Karpas-422 (cell line): ENCODE measurements around the gene ATXN1. TPM values are rescaled to one million over a fixed set of nuclear protein-coding genes. Genes with fewer than 3 reads are reported as not detected.

Experiments used
- DNase-seq: peaks from one replicate; pipeline ENCODE4 v3.0.0-alpha.2; 2015
- H2AFZ ChIP-seq: fragments of 200-600 bp; sonication (generic); 2 replicates; pipeline ENCODE4 v1.6.1; 2014; ENCODE audit warnings: antibody characterized with exemption, low read length, mixed read lengths
- H3K27ac ChIP-seq: fragments of 200-600 bp; sonication (generic); 2 replicates; pipeline ENCODE4 v1.5.1; 2014; ENCODE audit warnings: mild to moderate bottlenecking, low read length, moderate library complexity
- H3K27me3 ChIP-seq: fragments of 200-600 bp; sonication (generic); 2 replicates; pipeline ENCODE4 v1.6.1; 2014; ENCODE audit warnings: low read length, mixed read lengths
- H3K36me3 ChIP-seq: fragments of 200-600 bp; sonication (generic); 2 replicates; pipeline ENCODE4 v1.6.1; 2014; ENCODE audit warnings: low read length, mixed read lengths; ENCODE audit not compliant: insufficient read depth
- H3K4me1 ChIP-seq: fragments of 200-600 bp; sonication (generic); 2 replicates; pipeline ENCODE4 v1.6.1; 2014; ENCODE audit warnings: mild to moderate bottlenecking, low read length, mixed read lengths
- H3K4me2 ChIP-seq: fragments of 200-600 bp; sonication (generic); 2 replicates; pipeline ENCODE4 v1.6.1; 2014; ENCODE audit warnings: low read length, low read depth, mild to moderate bottlenecking; ENCODE audit not compliant: poor library complexity, severe bottlenecking
- H3K4me3 ChIP-seq: fragments of 200-600 bp; sonication (generic); 2 replicates; pipeline ENCODE4 v1.5.1; 2014; ENCODE audit warnings: mild to moderate bottlenecking, antibody characterized with exemption, low read length, mixed read lengths
- H3K79me2 ChIP-seq: fragments of 200-600 bp; sonication (generic); 2 replicates; pipeline ENCODE4 v1.6.1; 2014; ENCODE audit warnings: mild to moderate bottlenecking, low read length, mixed read lengths
- H3K9ac ChIP-seq: fragments of 200-600 bp; sonication (generic); 2 replicates; pipeline ENCODE4 v1.6.0; 2014; ENCODE audit warnings: low read length
- H3K9me2 ChIP-seq: fragments of 200-600 bp; sonication (generic), shearing (Covaris generic); replicated peaks from 2 replicates; pipeline ENCODE4 v1.6.0; 2014; ENCODE audit warnings: mild to moderate bottlenecking, low read length, moderate library complexity; ENCODE audit not compliant: insufficient read depth
- H3K9me3 ChIP-seq: fragments of 300-700, 200-600 bp; sonication (generic); 2 replicates; pipeline ENCODE4 v1.6.1; 2014; ENCODE audit warnings: low read length, mixed read lengths
- H4K20me1 ChIP-seq: fragments of 200-600 bp; sonication (generic); 2 replicates; pipeline ENCODE4 v1.6.1; 2014; ENCODE audit warnings: mild to moderate bottlenecking, antibody characterized with exemption, low read length, low read depth; ENCODE audit not compliant: insufficient read depth
- total RNA-seq: library from RNA; depleted of rRNA; stranded (reverse); fragments of >200 nt; shearing (Covaris generic); gene quantifications from 2 replicates; pipeline ENCODE4 v1.2.3, GENCODE V29; 2014; ENCODE audit warnings: low replicate concordance

The ATXN1 gene
- total RNA-seq, 1 experiment from 2014 or later, result 0.37 TPM

- no peak overlapping the region for H3K4me2 ChIP-seq
These were observed 23.3 kb downstream of the ATXN1 start for GRCh38 chr6:16737925-16738324.

GRCh38 chr6:16736856-16737775, 24.1 kb downstream of the ATXN1 start:
- Histone ChIP-seq H3K27ac (no peak overlapping the region), H2AFZ (no peak overlapping the region), H3K4me2 (no peak overlapping the region), H4K20me1 (no peaks in the 10 kb centered on the region), H3K27me3 (no peaks in the 10 kb centered on the region), H3K9me3 (no peaks in the 10 kb centered on the region), H3K36me3 (no peaks in the 10 kb centered on the region), H3K9me2 (no peaks in the 10 kb centered on the region), H3K4me1 (no peaks in the 10 kb centered on the region), H3K9ac (no peak overlapping the region), H3K4me3 (no peak overlapping the region), H3K79me2 (no peaks in the 10 kb centered on the region)
- no peak for DNase-seq

More at GRCh38 chr6:16737925-16738324, 23.3 kb downstream of the ATXN1 start:
- H3K4me3 ChIP-seq, result no peak overlapping the region
- no peak overlapping the region for H3K27ac ChIP-seq
- H3K9me2 ChIP-seq, result no peaks in the 10 kb centered on the region
- no peaks in the 10 kb centered on the region for H3K9me3 ChIP-seq
- H3K27me3 ChIP-seq, result no peaks in the 10 kb centered on the region
- H3K79me2 ChIP-seq, result no peaks in the 10 kb centered on the region
- DNase-seq, result no peak
- H3K4me1 ChIP-seq, result no peaks in the 10 kb centered on the region
- no peak overlapping the region for H2AFZ ChIP-seq
- H3K36me3 ChIP-seq, result no peaks in the 10 kb centered on the region
- no peak overlapping the region for H3K9ac ChIP-seq
- no peaks in the 10 kb centered on the region for H4K20me1 ChIP-seq

GRCh38 chr6:16735014-16735413, 26.2 kb downstream of the ATXN1 start:
- Histone ChIP-seq H3K9me3 (no peaks in the 10 kb centered on the region), H3K27ac (no peak overlapping the region), H3K9me2 (no peaks in the 10 kb centered on the region), H3K79me2 (no peaks in the 10 kb centered on the region), H3K4me1 (no peaks in the 10 kb centered on the region), H4K20me1 (no peaks in the 10 kb centered on the region), H3K36me3 (no peaks in the 10 kb centered on the region), H3K9ac (no peak overlapping the region), H3K27me3 (no peaks in the 10 kb centered on the region), H2AFZ (no peak overlapping the region), H3K4me3 (no peak overlapping the region), H3K4me2 (no peak overlapping the region)
- DNase-seq, result no peak

- H3K9me2 ChIP-seq, result no peaks in the 10 kb centered on the region
- H3K79me2 ChIP-seq, result no peaks in the 10 kb centered on the region
- H3K4me2 ChIP-seq, result no peak overlapping the region
- no peaks in the 10 kb centered on the region for H3K27me3 ChIP-seq
- no peaks in the 10 kb centered on the region for H3K4me1 ChIP-seq
- H2AFZ ChIP-seq, result no peak overlapping the region
- H4K20me1 ChIP-seq, result no peaks in the 10 kb centered on the region
- H3K9me3 ChIP-seq, result no peaks in the 10 kb centered on the region
- no peak overlapping the region for H3K27ac ChIP-seq
- H3K9ac ChIP-seq, result no peak overlapping the region
- DNase-seq, result no peak
- H3K36me3 ChIP-seq, result no peaks in the 10 kb centered on the region
- H3K4me3 ChIP-seq, result no peak overlapping the region
These were observed 28.2 kb downstream of the ATXN1 start for GRCh38 chr6:16733085-16733484.

- H3K27ac ChIP-seq, result no peak overlapping the region
- H2AFZ ChIP-seq, result no peak overlapping the region
- DNase-seq, result no peak
- no peaks in the 10 kb centered on the region for H3K4me1 ChIP-seq
- H3K36me3 ChIP-seq, result no peaks in the 10 kb centered on the region
- no peak overlapping the region for H3K4me3 ChIP-seq
- no peak overlapping the region for H3K9ac ChIP-seq
- H3K9me2 ChIP-seq, result no peaks in the 10 kb centered on the region
- H3K79me2 ChIP-seq, result no peaks in the 10 kb centered on the region
- no peaks in the 10 kb centered on the region for H3K9me3 ChIP-seq
- H4K20me1 ChIP-seq, result no peaks in the 10 kb centered on the region
- no peak overlapping the region for H3K4me2 ChIP-seq
- H3K27me3 ChIP-seq, result no peaks in the 10 kb centered on the region
These were observed 29.7 kb downstream of the ATXN1 start for GRCh38 chr6:16731478-16732051.

GRCh38 chr6:16730738-16731477, 30.4 kb downstream of the ATXN1 start:
- H3K79me2 ChIP-seq, result no peaks in the 10 kb centered on the region
- no peak overlapping the region for H3K9ac ChIP-seq
- H3K36me3 ChIP-seq, result no peaks in the 10 kb centered on the region
- no peak overlapping the region for H3K4me3 ChIP-seq
- no peaks in the 10 kb centered on the region for H3K4me1 ChIP-seq
- no peaks in the 10 kb centered on the region for H3K27me3 ChIP-seq
- no peak overlapping the region for H2AFZ ChIP-seq
- H3K27ac ChIP-seq, result no peak overlapping the region
- H3K4me2 ChIP-seq, result no peak overlapping the region
- DNase-seq, result no peak
- no peaks in the 10 kb centered on the region for H4K20me1 ChIP-seq
- no peaks in the 10 kb centered on the region for H3K9me3 ChIP-seq
- no peaks in the 10 kb centered on the region for H3K9me2 ChIP-seq

GRCh38 chr6:16729744-16730143, 31.5 kb downstream of the ATXN1 start:
- Histone ChIP-seq H3K9ac (no peak overlapping the region), H3K4me2 (no peak overlapping the region)
- no peak for DNase-seq

GRCh38 chr6:16729183-16729691, 32.0 kb downstream of the ATXN1 start:
- no peaks in the 10 kb centered on the region for H3K9me3 ChIP-seq
- H3K4me3 ChIP-seq, result no peak overlapping the region
- H3K79me2 ChIP-seq, result no peaks in the 10 kb centered on the region
- H3K27ac ChIP-seq, result no peak overlapping the region
- H3K4me2 ChIP-seq, result no peak overlapping the region
- no peaks in the 10 kb centered on the region for H4K20me1 ChIP-seq
- no peak for DNase-seq
- no peaks in the 10 kb centered on the region for H3K4me1 ChIP-seq
- no peaks in the 10 kb centered on the region for H3K9me2 ChIP-seq
- no peaks in the 10 kb centered on the region for H3K27me3 ChIP-seq
- H2AFZ ChIP-seq, result no peak overlapping the region
- H3K36me3 ChIP-seq, result no peaks in the 10 kb centered on the region
- H3K9ac ChIP-seq, result no peak overlapping the region

More at GRCh38 chr6:16729744-16730143, 31.5 kb downstream of the ATXN1 start:
- no peak overlapping the region for H3K27ac ChIP-seq
- H3K9me2 ChIP-seq, result no peaks in the 10 kb centered on the region
- H4K20me1 ChIP-seq, result no peaks in the 10 kb centered on the region
- no peak overlapping the region for H2AFZ ChIP-seq
- no peaks in the 10 kb centered on the region for H3K4me1 ChIP-seq
- no peak overlapping the region for H3K4me3 ChIP-seq
- H3K79me2 ChIP-seq, result no peaks in the 10 kb centered on the region
- no peaks in the 10 kb centered on the region for H3K9me3 ChIP-seq
- no peaks in the 10 kb centered on the region for H3K27me3 ChIP-seq
- no peaks in the 10 kb centered on the region for H3K36me3 ChIP-seq
